ENCODE results near the gene KCTD16. TPM values are rescaled to one million over a fixed set of nuclear protein-coding genes. Genes with fewer than 3 reads are reported as not detected.

KCTD16 gene
- total and polyA plus RNA-seq, 2 experiments from 2014 or later, result 0.02 to 0.76 TPM

DNA sequence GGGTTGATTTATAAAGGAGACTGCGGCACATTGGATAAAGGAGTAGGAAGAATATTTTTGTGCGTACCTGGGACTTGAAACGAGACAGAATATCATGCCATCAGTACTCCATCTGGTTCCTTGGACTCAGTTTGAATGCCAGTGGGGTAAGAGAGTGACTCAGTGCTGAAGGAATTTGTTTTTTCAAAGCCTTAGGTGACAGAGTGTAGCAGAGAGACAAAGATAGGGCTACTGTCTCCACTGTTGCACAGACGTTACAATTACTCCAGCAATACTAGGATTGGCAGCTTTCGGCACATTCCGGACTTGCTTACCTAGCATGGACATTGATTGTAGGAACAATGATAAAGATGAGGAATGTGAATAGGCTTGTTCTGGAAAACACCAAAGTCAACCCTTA is 250.7 kb downstream of the KCTD16 start:
- H3K27me3 Mint-ChIP-seq (ENCODE audit: insufficient read depth, low read depth, poor library complexity), result no peaks in the 10 kb centered on the region
- no peaks in the 10 kb centered on the region for H3K4me1 ChIP-seq (ENCODE audit: insufficient read depth)
- peak overlapping the region; percentile 53; the same call in 1 of the 2 replicates for H3K27ac Mint-ChIP-seq
- TF ChIP-seq STAT1 (IDR thresholded peaks at IDR 0.05; ENCODE audit: unreplicated experiment), result no peak
- TF ChIP-seq EZH2 (IDR thresholded peaks at IDR 0.05; ENCODE audit: low read depth, unreplicated experiment), result no peak
- TF ChIP-seq ZNF114 (CRISPR knock-in tag; IDR thresholded peaks at IDR 0.05), result no peak
- no peak for TF ChIP-seq EZH2phosphoT487 (IDR thresholded peaks at IDR 0.05; ENCODE audit: unreplicated experiment)
- TF ChIP-seq, protein P1, sequence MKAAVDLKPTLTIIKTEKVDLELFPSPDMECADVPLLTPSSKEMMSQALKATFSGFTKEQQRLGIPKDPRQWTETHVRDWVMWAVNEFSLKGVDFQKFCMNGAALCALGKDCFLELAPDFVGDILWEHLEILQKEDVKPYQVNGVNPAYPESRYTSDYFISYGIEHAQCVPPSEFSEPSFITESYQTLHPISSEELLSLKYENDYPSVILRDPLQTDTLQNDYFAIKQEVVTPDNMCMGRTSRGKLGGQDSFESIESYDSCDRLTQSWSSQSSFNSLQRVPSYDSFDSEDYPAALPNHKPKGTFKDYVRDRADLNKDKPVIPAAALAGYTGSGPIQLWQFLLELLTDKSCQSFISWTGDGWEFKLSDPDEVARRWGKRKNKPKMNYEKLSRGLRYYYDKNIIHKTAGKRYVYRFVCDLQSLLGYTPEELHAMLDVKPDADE (IDR thresholded peaks at IDR 0.05), result no peak
- TF ChIP-seq ZNF331 (CRISPR knock-in tag; IDR thresholded peaks at IDR 0.05; ENCODE audit: low read depth), result no peak
- TF ChIP-seq CREB1 (CRISPR knock-in tag; IDR thresholded peaks at IDR 0.05; ENCODE audit: low read depth), result no peak
- no peak for TF ChIP-seq POLR2AphosphoS5 (IDR thresholded peaks at IDR 0.05; ENCODE audit: low read depth)
- TF ChIP-seq, protein P2, sequence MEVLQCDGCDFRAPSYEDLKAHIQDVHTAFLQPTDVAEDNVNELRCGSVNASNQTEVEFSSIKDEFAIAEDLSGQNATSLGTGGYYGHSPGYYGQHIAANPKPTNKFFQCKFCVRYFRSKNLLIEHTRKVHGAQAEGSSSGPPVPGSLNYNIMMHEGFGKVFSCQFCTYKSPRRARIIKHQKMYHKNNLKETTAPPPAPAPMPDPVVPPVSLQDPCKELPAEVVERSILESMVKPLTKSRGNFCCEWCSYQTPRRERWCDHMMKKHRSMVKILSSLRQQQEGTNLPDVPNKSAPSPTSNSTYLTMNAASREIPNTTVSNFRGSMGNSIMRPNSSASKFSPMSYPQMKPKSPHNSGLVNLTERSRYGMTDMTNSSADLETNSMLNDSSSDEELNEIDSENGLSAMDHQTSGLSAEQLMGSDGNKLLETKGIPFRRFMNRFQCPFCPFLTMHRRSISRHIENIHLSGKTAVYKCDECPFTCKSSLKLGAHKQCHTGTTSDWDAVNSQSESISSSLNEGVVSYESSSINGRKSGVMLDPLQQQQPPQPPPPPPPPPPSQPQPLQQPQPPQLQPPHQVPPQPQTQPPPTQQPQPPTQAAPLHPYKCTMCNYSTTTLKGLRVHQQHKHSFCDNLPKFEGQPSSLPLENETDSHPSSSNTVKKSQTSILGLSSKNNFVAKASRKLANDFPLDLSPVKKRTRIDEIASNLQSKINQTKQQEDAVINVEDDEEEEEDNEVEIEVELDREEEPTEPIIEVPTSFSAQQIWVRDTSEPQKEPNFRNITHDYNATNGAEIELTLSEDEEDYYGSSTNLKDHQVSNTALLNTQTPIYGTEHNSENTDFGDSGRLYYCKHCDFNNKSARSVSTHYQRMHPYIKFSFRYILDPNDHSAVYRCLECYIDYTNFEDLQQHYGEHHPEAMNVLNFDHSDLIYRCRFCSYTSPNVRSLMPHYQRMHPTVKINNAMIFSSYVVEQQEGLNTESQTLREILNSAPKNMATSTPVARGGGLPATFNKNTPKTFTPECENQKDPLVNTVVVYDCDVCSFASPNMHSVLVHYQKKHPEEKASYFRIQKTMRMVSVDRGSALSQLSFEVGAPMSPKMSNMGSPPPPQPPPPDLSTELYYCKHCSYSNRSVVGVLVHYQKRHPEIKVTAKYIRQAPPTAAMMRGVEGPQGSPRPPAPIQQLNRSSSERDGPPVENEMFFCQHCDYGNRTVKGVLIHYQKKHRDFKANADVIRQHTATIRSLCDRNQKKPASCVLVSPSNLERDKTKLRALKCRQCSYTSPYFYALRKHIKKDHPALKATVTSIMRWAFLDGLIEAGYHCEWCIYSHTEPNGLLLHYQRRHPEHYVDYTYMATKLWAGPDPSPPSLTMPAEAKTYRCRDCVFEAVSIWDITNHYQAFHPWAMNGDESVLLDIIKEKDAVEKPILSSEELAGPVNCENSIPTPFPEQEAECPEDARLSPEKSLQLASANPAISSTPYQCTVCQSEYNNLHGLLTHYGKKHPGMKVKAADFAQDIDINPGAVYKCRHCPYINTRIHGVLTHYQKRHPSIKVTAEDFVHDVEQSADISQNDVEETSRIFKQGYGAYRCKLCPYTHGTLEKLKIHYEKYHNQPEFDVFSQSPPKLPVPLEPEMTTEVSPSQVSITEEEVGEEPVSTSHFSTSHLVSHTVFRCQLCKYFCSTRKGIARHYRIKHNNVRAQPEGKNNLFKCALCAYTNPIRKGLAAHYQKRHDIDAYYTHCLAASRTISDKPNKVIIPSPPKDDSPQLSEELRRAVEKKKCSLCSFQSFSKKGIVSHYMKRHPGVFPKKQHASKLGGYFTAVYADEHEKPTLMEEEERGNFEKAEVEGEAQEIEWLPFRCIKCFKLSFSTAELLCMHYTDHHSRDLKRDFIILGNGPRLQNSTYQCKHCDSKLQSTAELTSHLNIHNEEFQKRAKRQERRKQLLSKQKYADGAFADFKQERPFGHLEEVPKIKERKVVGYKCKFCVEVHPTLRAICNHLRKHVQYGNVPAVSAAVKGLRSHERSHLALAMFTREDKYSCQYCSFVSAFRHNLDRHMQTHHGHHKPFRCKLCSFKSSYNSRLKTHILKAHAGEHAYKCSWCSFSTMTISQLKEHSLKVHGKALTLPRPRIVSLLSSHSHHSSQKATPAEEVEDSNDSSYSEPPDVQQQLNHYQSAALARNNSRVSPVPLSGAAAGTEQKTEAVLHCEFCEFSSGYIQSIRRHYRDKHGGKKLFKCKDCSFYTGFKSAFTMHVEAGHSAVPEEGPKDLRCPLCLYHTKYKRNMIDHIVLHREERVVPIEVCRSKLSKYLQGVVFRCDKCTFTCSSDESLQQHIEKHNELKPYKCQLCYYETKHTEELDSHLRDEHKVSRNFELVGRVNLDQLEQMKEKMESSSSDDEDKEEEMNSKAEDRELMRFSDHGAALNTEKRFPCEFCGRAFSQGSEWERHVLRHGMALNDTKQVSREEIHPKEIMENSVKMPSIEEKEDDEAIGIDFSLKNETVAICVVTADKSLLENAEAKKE (CRISPR knock-in tag; IDR thresholded peaks at IDR 0.05), result no peak
- TF ChIP-seq, protein P3, sequence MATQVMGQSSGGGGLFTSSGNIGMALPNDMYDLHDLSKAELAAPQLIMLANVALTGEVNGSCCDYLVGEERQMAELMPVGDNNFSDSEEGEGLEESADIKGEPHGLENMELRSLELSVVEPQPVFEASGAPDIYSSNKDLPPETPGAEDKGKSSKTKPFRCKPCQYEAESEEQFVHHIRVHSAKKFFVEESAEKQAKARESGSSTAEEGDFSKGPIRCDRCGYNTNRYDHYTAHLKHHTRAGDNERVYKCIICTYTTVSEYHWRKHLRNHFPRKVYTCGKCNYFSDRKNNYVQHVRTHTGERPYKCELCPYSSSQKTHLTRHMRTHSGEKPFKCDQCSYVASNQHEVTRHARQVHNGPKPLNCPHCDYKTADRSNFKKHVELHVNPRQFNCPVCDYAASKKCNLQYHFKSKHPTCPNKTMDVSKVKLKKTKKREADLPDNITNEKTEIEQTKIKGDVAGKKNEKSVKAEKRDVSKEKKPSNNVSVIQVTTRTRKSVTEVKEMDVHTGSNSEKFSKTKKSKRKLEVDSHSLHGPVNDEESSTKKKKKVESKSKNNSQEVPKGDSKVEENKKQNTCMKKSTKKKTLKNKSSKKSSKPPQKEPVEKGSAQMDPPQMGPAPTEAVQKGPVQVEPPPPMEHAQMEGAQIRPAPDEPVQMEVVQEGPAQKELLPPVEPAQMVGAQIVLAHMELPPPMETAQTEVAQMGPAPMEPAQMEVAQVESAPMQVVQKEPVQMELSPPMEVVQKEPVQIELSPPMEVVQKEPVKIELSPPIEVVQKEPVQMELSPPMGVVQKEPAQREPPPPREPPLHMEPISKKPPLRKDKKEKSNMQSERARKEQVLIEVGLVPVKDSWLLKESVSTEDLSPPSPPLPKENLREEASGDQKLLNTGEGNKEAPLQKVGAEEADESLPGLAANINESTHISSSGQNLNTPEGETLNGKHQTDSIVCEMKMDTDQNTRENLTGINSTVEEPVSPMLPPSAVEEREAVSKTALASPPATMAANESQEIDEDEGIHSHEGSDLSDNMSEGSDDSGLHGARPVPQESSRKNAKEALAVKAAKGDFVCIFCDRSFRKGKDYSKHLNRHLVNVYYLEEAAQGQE (IDR thresholded peaks at IDR 0.05; ENCODE audit: unreplicated experiment), result no peak
- TF ChIP-seq, protein P4, sequence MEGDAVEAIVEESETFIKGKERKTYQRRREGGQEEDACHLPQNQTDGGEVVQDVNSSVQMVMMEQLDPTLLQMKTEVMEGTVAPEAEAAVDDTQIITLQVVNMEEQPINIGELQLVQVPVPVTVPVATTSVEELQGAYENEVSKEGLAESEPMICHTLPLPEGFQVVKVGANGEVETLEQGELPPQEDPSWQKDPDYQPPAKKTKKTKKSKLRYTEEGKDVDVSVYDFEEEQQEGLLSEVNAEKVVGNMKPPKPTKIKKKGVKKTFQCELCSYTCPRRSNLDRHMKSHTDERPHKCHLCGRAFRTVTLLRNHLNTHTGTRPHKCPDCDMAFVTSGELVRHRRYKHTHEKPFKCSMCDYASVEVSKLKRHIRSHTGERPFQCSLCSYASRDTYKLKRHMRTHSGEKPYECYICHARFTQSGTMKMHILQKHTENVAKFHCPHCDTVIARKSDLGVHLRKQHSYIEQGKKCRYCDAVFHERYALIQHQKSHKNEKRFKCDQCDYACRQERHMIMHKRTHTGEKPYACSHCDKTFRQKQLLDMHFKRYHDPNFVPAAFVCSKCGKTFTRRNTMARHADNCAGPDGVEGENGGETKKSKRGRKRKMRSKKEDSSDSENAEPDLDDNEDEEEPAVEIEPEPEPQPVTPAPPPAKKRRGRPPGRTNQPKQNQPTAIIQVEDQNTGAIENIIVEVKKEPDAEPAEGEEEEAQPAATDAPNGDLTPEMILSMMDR (conservative IDR thresholded peaks at IDR 0.05; ENCODE audit: low read depth in 2 of 2), result no peak
- TF ChIP-seq NANOG (IDR thresholded peaks at IDR 0.05; ENCODE audit: borderline replicate concordance), result no peak
- no peak for TF ChIP-seq JUNB (IDR thresholded peaks at IDR 0.05; ENCODE audit: unreplicated experiment)
- H3K36me3 ChIP-seq (ENCODE audit: insufficient read depth), result no peaks in the 10 kb centered on the region
- H3K4me3 ChIP-seq, result no peak overlapping the region
- no peaks in the 10 kb centered on the region for H3K79me2 ChIP-seq (replicated peaks; ENCODE audit: insufficient read depth)
- H3K9me3 Mint-ChIP-seq, result peaks cover 4% of the 10 kb centered on the region; the same call in 2 of the 3 replicates
- peaks cover 5% of the 10 kb centered on the region; the same call in 1 of the 2 replicates for H3K9me2 ChIP-seq (ENCODE audit: insufficient read depth)
- peaks cover 5% of the 10 kb centered on the region; the same call in 1 of the 3 replicates for H3K36me3 Mint-ChIP-seq (ENCODE audit: low read depth)
- ATAC-seq (no peak), DNase-seq (ENCODE audit: low spot score) (no peak)
- no peaks in the 10 kb centered on the region for H3K27me3 ChIP-seq (ENCODE audit: insufficient read depth)
- H2AFZ ChIP-seq, result no peak overlapping the region
- no peak overlapping the region for H3K4me2 ChIP-seq
- H3K4me1 Mint-ChIP-seq, result 0 out of 3 replicates have a peak, but pooled peaks cover 2% of the 10 kb centered on the region
- no peaks in the 10 kb centered on the region for H3F3A ChIP-seq (replicated peaks; ENCODE audit: low read depth)
- no peak overlapping the region for H3K27ac ChIP-seq (ENCODE audit: low read depth)
- H3K4me3 Mint-ChIP-seq, result no peak overlapping the region
- H4K20me1 ChIP-seq (replicated peaks; ENCODE audit: insufficient read depth), result no peaks in the 10 kb centered on the region
